Activated T-cell treated with anti-CD3 and anti-CD28 coated beads, Interleukin-2, amount 50 U/mL, for 4 hours (primary cell): ENCODE measurements around the gene ZNF260. TPM values are rescaled to one million over a fixed set of nuclear protein-coding genes. Genes with fewer than 3 reads are reported as not detected.

Source experiments
- ATAC-seq, 2 donors: fragments of 200-7000 bp; cut with Tn5 transposase; one replicate each; pipeline ENCODE4 v1.10.0; 2021
- DNase-seq: peaks from one replicate; pipeline ENCODE4 v3.0.0-alpha.2; 2020
- H3K27me3 Mint-ChIP-seq: one replicate; pipeline ENCODE4 v1.8.0; 2021; ENCODE audit warnings: low read depth, mixed read lengths
- H3K36me3 Mint-ChIP-seq: one replicate; pipeline ENCODE4 v1.8.0; 2022; ENCODE audit warnings: mixed read lengths; ENCODE audit not compliant: insufficient read depth
- H3K4me1 Mint-ChIP-seq: one replicate; pipeline ENCODE4 v1.8.0; 2021; ENCODE audit warnings: low read depth, mixed read lengths
- H3K4me3 Mint-ChIP-seq: one replicate; pipeline ENCODE4 v1.8.0; 2021; ENCODE audit warnings: mild to moderate bottlenecking, moderate library complexity, mixed read lengths
- H3K9me3 Mint-ChIP-seq: one replicate; pipeline ENCODE4 v1.8.0; 2021; ENCODE audit warnings: mixed read lengths
- total RNA-seq, 3 donors: library from RNA; stranded (reverse); gene quantifications; one replicate each; pipeline ENCODE4 v1.2.1, GENCODE V29; 2021

Gene ZNF260
- 1 to 10 TPM; 2.6 to 7.1 (median 5.1) TPM for total RNA-seq

- peak; percentile 87 for DNase-seq
- H3K4me1 Mint-ChIP-seq, result peaks cover 18% of the 10 kb centered on the region
- ATAC-seq, result peak; percentile 92 to 94
- H3K4me3 Mint-ChIP-seq, result peak within 1 kb of the TSS; percentile 99
- H3K9me3 Mint-ChIP-seq, result peaks cover 32% of the 10 kb centered on the region
- H3K27me3 Mint-ChIP-seq, result no peaks in the 10 kb centered on the region
- H3K36me3 Mint-ChIP-seq, result peaks cover 34% of the 10 kb centered on the region
Measured at GRCh38 chr19:36528194-36528920, at the start of gene ZNF260. ZNF260 (minus strand) TSS chr19:36528271; CDS start chr19:36515238, 13,033 bp downstream.

GRCh38 chr19:36577271-36577996 lies 49.4 kb upstream of the ZNF260 start:
- ATAC-seq (no peak), DNase-seq (no peak)
- H3K27me3 Mint-ChIP-seq, result no peaks in the 10 kb centered on the region
- peaks cover 11% of the 10 kb centered on the region for H3K9me3 Mint-ChIP-seq
- peaks cover 43% of the 10 kb centered on the region for H3K36me3 Mint-ChIP-seq
- no peak overlapping the region for H3K4me3 Mint-ChIP-seq
- H3K4me1 Mint-ChIP-seq, result peaks cover 24% of the 10 kb centered on the region

GRCh38 chr19:36574741-36575140 lies 46.7 kb upstream of the ZNF260 start:
- DNase-seq (no peak), ATAC-seq (no peak)
- Mint-ChIP-seq H3K9me3 (peaks cover 3% of the 10 kb centered on the region), H3K4me1 (peaks cover 32% of the 10 kb centered on the region), H3K36me3 (peaks cover 38% of the 10 kb centered on the region), H3K27me3 (no peaks in the 10 kb centered on the region), H3K4me3 (peak overlapping the region; percentile 96)

GRCh38 chr19:36573895-36574720 lies 46.0 kb upstream of the ZNF260 start:
- Mint-ChIP-seq H3K27me3 (no peaks in the 10 kb centered on the region), H3K36me3 (peaks cover 37% of the 10 kb centered on the region), H3K4me1 (peaks cover 32% of the 10 kb centered on the region), H3K4me3 (peak overlapping the region; percentile 96), H3K9me3 (peaks cover 3% of the 10 kb centered on the region)
- no peak for ATAC-seq
- no peak for DNase-seq

GRCh38 chr19:36573020-36573894 lies 45.2 kb upstream of the ZNF260 start, which contains the start of gene ZNF529:
ZNF529 (minus strand) TSS chr19:36573292; CDS start chr19:36572346, 946 bp downstream.
- ATAC-seq (peak; percentile 96 to 97), DNase-seq (peak; percentile 73)
- Mint-ChIP-seq H3K36me3 (peaks cover 42% of the 10 kb centered on the region), H3K4me1 (peaks cover 32% of the 10 kb centered on the region), H3K27me3 (no peaks in the 10 kb centered on the region), H3K9me3 (peaks cover 7% of the 10 kb centered on the region), H3K4me3 (peak within 1 kb of the TSS; percentile 96)

GRCh38 chr19:36572593-36573019 lies 44.5 kb upstream of the ZNF260 start:
- Mint-ChIP-seq H3K4me3 (peak overlapping the region; percentile 96), H3K4me1 (peaks cover 36% of the 10 kb centered on the region)

GRCh38 chr19:36564391-36564790 lies 36.3 kb upstream of the ZNF260 start:
- peaks cover 51% of the 10 kb centered on the region for H3K9me3 Mint-ChIP-seq
- peaks cover 7% of the 10 kb centered on the region for H3K4me1 Mint-ChIP-seq

More at GRCh38 chr19:36572593-36573019, 44.5 kb upstream of the ZNF260 start:
- Mint-ChIP-seq H3K27me3 (no peaks in the 10 kb centered on the region), H3K36me3 (peaks cover 47% of the 10 kb centered on the region), H3K9me3 (peaks cover 11% of the 10 kb centered on the region)
- DNase-seq (no peak), ATAC-seq (no peak)

GRCh38 chr19:36547001-36547732 lies 19.1 kb upstream of the ZNF260 start:
- Mint-ChIP-seq H3K36me3 (peaks cover 84% of the 10 kb centered on the region), H3K4me3 (no peak overlapping the region), H3K9me3 (peaks cover 72% of the 10 kb centered on the region), H3K27me3 (no peaks in the 10 kb centered on the region), H3K4me1 (no peaks in the 10 kb centered on the region)
- DNase-seq (no peak), ATAC-seq (no peak)

More at GRCh38 chr19:36564391-36564790, 36.3 kb upstream of the ZNF260 start:
- ATAC-seq (no peak), DNase-seq (no peak)
- Mint-ChIP-seq H3K36me3 (peaks cover 82% of the 10 kb centered on the region), H3K27me3 (no peaks in the 10 kb centered on the region), H3K4me3 (no peak overlapping the region)

- peaks cover 36% of the 10 kb centered on the region for H3K36me3 Mint-ChIP-seq
- peaks cover 18% of the 10 kb centered on the region for H3K4me1 Mint-ChIP-seq
- no peaks in the 10 kb centered on the region for H3K27me3 Mint-ChIP-seq
- H3K9me3 Mint-ChIP-seq, result peaks cover 32% of the 10 kb centered on the region
- ATAC-seq, result peak in 1 of 2 donors; percentile 13
- peak overlapping the region; percentile 99 for H3K4me3 Mint-ChIP-seq
- peak; percentile 4 for DNase-seq
Measured at GRCh38 chr19:36528921-36529518, 949 bp upstream of the ZNF260 start.

GRCh38 chr19:36527873-36528193 lies 238 bp downstream of the ZNF260 start:
- peaks cover 33% of the 10 kb centered on the region for H3K9me3 Mint-ChIP-seq
- peaks cover 35% of the 10 kb centered on the region for H3K36me3 Mint-ChIP-seq
- ATAC-seq (no peak), DNase-seq (no peak)
- H3K4me3 Mint-ChIP-seq, result peak overlapping the region; percentile 99
- peaks cover 19% of the 10 kb centered on the region for H3K4me1 Mint-ChIP-seq
- no peaks in the 10 kb centered on the region for H3K27me3 Mint-ChIP-seq

GRCh38 chr19:36527341-36527740 lies 730 bp downstream of the ZNF260 start:
- H3K27me3 Mint-ChIP-seq, result no peaks in the 10 kb centered on the region
- no peak for DNase-seq
- H3K36me3 Mint-ChIP-seq, result peaks cover 39% of the 10 kb centered on the region
- peak overlapping the region; percentile 99 for H3K4me3 Mint-ChIP-seq
- H3K9me3 Mint-ChIP-seq, result peaks cover 37% of the 10 kb centered on the region
- peaks cover 19% of the 10 kb centered on the region for H3K4me1 Mint-ChIP-seq
- ATAC-seq, result no peak

GRCh38 chr19:36526581-36526980 lies 1.5 kb downstream of the ZNF260 start:
- peaks cover 39% of the 10 kb centered on the region for H3K36me3 Mint-ChIP-seq
- H3K27me3 Mint-ChIP-seq, result no peaks in the 10 kb centered on the region
- no peak for ATAC-seq
- DNase-seq, result no peak
- peak overlapping the region; percentile 57 for H3K4me3 Mint-ChIP-seq
- peaks cover 19% of the 10 kb centered on the region for H3K4me1 Mint-ChIP-seq
- peaks cover 37% of the 10 kb centered on the region for H3K9me3 Mint-ChIP-seq
